HG02678 (cell line): ENCODE results near the gene TMEM91.

Source experiments
- ATAC-seq: cut with Tn5 transposase; IDR thresholded peaks from one replicate; pipeline ENCODE4 v1.9.1; 2021; ENCODE audit warnings: mild to moderate bottlenecking, moderate library complexity; ENCODE audit not compliant: unreplicated experiment

TMEM91 gene

DNA sequence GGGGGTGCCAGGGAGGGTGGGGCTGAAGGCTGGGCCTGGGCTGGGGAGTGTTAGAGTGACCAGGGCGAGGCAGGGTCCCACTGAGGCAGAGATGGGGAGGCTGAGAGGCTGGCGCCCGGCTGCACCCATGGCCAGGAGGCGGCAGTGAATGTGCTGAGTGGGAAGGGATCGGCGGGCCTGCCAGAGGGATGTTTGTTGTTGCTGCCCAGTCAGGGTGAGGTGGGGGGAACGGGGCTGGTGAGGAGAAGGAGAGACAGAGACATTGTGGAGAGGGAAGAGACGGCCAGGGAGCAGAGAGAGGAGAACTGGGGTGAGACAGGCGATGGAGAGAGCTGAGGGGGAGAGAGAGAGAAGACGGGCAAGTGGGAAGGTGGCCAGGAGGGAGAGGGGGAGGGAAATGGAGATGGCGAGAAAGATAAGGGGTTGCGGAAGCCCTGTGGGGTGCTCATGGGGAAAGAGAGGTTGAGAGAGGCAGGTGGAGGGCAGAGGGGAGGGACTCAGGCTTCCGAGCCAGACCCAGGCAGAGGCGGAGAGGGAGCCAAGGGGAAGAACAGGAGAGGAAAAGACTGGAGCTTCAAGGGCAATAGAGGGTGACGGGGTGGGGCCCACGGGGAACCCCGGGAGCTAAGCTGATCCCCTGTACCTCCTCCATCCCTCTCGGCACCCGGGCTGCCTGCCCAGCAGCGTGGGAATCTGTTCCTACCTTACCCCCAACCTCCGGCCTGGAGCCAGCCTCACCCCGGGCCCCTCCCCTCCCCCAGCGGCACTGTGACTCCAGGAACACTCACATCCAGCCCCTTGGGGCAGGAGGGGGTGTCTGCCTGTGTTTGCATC lies 51.5 kb downstream of the TMEM91 start:
- ATAC-seq: no peak

- no peak for ATAC-seq
Measured at GRCh38 chr19:41428481-41428859, 52.1 kb downstream of the TMEM91 start.

GRCh38 chr19:41430922-41431321 lies 54.6 kb downstream of the TMEM91 start:
- no peak for ATAC-seq

DNA sequence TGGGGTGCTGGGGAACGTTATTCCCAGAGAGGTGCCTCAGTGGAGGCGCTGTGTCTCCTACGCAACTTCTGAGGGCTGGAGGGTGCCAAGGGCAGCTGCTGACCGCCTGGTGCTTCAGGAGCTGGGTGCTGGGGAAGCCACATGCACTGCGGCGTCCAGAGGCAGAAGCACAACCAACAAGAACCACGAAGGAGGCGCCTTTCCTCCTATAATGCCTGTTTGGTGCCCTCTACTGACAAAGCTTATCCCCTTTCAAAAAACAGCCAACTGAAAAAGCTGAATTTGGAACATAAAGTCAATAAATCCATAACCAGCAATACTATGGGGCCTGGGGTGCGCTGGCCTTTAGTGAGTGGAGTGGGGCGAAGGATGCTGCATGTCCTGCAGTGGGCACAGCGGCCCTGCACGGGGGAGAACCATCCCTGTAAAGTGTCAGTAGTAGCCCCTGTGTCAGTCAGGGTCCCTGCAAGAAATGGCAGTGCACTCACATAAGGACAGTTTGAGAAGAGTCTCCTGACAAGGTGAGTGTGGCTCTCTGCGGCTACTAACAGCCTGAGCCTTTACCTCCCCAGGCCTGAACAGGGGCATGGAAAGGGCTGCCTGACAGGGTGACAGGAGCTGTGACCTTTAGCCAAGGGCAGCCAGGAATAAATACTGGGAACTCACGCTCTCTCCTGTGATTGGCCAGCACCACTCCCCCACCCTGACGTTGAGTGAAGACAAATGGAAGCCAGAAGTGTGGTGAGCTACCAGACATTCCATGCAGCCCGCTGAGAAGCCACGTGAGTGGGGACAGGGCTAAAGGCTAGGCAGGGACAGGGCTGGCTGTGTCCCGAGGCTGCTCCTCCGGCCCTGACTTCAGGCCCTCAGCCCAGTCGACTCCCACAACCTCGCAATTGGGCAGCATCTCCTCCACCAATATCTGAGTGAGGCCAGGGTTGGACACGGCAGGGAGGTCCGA lies 55.4 kb downstream of the TMEM91 start:
- ATAC-seq: no peak

DNA sequence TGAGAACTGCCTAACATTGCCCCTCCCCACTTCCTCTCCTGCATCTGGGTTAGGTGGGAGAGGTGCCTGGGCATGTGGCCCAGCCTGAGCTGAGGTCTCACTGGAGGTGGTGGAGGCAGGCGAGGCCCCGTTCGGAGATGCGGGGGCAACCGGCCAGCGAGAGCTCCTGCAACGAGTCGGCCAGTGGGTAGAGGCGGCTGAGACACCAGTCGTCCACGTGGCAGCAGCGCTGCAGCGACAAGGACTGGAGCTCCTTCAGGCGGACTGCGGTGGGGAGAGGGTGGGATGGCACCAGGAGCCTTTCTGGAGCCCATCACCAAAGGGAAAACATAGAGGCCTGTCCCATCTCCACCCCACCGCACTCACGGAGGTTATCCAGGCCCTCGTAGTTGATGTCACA lies 56.8 kb downstream of the TMEM91 start:
- no peak for ATAC-seq
